ENCODE measurements around the gene PTGS1.

Gene PTGS1

GRCh38 chr9:122426723-122427122 is 55.9 kb downstream of the PTGS1 start:
- no peak overlapping the region for H3K4me3 ChIP-seq (ENCODE audit: low read depth, low read length)
- no peak overlapping the region for H2AFZ ChIP-seq
- no peak overlapping the region for H3K4me2 ChIP-seq (ENCODE audit: low read length)
- H3K9ac ChIP-seq = no peak overlapping the region
- H3K27me3 ChIP-seq (ENCODE audit: control insufficient read depth, insufficient read depth, low read length) = no peaks in the 10 kb centered on the region
- H3K79me2 ChIP-seq = no peaks in the 10 kb centered on the region
- no peaks in the 10 kb centered on the region for H3K4me1 ChIP-seq
- no peak overlapping the region for H3K27ac ChIP-seq
- H3K36me3 ChIP-seq (ENCODE audit: control insufficient read depth, insufficient read depth, low read length) = no peaks in the 10 kb centered on the region
- TF ChIP-seq, protein P1, sequence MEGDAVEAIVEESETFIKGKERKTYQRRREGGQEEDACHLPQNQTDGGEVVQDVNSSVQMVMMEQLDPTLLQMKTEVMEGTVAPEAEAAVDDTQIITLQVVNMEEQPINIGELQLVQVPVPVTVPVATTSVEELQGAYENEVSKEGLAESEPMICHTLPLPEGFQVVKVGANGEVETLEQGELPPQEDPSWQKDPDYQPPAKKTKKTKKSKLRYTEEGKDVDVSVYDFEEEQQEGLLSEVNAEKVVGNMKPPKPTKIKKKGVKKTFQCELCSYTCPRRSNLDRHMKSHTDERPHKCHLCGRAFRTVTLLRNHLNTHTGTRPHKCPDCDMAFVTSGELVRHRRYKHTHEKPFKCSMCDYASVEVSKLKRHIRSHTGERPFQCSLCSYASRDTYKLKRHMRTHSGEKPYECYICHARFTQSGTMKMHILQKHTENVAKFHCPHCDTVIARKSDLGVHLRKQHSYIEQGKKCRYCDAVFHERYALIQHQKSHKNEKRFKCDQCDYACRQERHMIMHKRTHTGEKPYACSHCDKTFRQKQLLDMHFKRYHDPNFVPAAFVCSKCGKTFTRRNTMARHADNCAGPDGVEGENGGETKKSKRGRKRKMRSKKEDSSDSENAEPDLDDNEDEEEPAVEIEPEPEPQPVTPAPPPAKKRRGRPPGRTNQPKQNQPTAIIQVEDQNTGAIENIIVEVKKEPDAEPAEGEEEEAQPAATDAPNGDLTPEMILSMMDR (IDR thresholded peaks at IDR 0.05) = no peak
- H3K9me3 ChIP-seq (ENCODE audit: control insufficient read depth, low read length) = no peaks in the 10 kb centered on the region

DNA sequence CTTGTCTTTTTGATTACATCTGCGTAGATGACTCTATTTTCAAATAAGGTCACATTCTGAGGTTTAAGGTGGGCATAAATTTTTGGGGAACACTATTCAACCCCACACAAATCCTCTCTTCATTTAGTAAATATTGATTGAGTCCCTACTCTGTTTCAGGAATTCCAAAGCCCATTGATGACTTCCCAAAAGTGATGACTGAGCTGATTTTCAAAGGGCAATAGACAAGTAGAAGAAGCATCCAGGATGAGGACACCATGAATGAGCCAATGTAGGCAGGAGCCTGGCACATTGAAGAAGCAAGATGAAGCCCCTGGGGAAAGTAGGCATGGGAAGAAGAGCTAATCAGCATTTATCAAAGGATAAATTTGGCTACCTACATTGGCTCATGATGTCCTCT is 71.7 kb downstream of the PTGS1 start:
- H3K4me1 ChIP-seq = no peaks in the 10 kb centered on the region
- TF ChIP-seq, protein P1 (IDR thresholded peaks at IDR 0.05) = no peak
- no peak overlapping the region for H3K4me3 ChIP-seq (ENCODE audit: low read depth, low read length)
- H3K79me2 ChIP-seq = no peaks in the 10 kb centered on the region
- H3K4me2 ChIP-seq (ENCODE audit: low read length) = no peak overlapping the region
- H3K27ac ChIP-seq = no peak overlapping the region
- no peaks in the 10 kb centered on the region for H3K27me3 ChIP-seq (ENCODE audit: control insufficient read depth, insufficient read depth, low read length)
- no peaks in the 10 kb centered on the region for H3K9me3 ChIP-seq (ENCODE audit: control insufficient read depth, low read length)
- H3K9ac ChIP-seq = no peak overlapping the region
- H2AFZ ChIP-seq = no peak overlapping the region
- H3K36me3 ChIP-seq (ENCODE audit: control insufficient read depth, insufficient read depth, low read length) = no peaks in the 10 kb centered on the region

GRCh38 chr9:122444041-122444733 is 73.4 kb downstream of the PTGS1 start:
- H3K4me2 ChIP-seq (ENCODE audit: low read length) = no peak overlapping the region
- H3K4me3 ChIP-seq (ENCODE audit: low read depth, low read length) = no peak overlapping the region
- no peak overlapping the region for H3K9ac ChIP-seq
- no peaks in the 10 kb centered on the region for H3K4me1 ChIP-seq
- no peaks in the 10 kb centered on the region for H3K36me3 ChIP-seq (ENCODE audit: control insufficient read depth, insufficient read depth, low read length)
- H3K9me3 ChIP-seq (ENCODE audit: control insufficient read depth, low read length) = no peaks in the 10 kb centered on the region
- H3K79me2 ChIP-seq = no peaks in the 10 kb centered on the region
- H3K27me3 ChIP-seq (ENCODE audit: control insufficient read depth, insufficient read depth, low read length) = no peaks in the 10 kb centered on the region
- H2AFZ ChIP-seq = no peak overlapping the region
- H3K27ac ChIP-seq = no peak overlapping the region
- TF ChIP-seq, protein P1 (IDR thresholded peaks at IDR 0.05) = no peak
